T-cell (primary cell): ENCODE measurements around the gene STX18. TPM values are rescaled to one million over a fixed set of nuclear protein-coding genes. Genes with fewer than 3 reads are reported as not detected.

Experiments
- ATAC-seq, 4 experiments: fragments of 200-7000 bp in 3 of 4; fragments of 150-1000 bp in 1 of 4; cut with Tn5 transposase; replicated peaks in 1 of 4; 1 replicate in 3 of 4; 2 replicates in 1 of 4; pipeline ENCODE4 v1.10.0; 2021; ENCODE audit warnings: moderate library complexity in 3 of 4, mild to moderate bottlenecking in 2 of 4, moderate number of reproducible peaks in 1 of 4
- CTCF ChIA-PET, 2 donors: fragments of 300-600 bp; sonication (Branson Sonifier 250); formaldehyde crosslinking; loops; one replicate each; lab custom pipeline; 2022; ENCODE audit warnings: antibody characterized with exemption in 2 of 2; lab: Charles Lee
- POLR2A ChIA-PET, 2 donors: fragments of 300-600 bp; sonication (Branson Sonifier 250); formaldehyde crosslinking; loops; one replicate each; lab custom pipeline; 2022; ENCODE audit warnings: antibody characterized with exemption in 2 of 2; lab: Charles Lee
- DNase-seq, 35 experiments: peaks; one replicate each; pipeline versions ENCODE4 v3.0.0 to v3.0.0-alpha.2; 2013 to 2023
- H3K27ac ChIP-seq: one replicate; pipeline ENCODE4 v1.5.1; 2013; ENCODE audit warnings: low read length
- H3K27me3 ChIP-seq, 2 experiments: replicated peaks in 1 of 2; 1 replicate in 1 of 2; 2 replicates in 1 of 2; pipeline versions ENCODE4 v1.6.1 to v1.7.0; 2013; ENCODE audit warnings: low read length in 1 of 2, mixed read lengths in 1 of 2; ENCODE audit not compliant: control insufficient read depth in 2 of 2, insufficient read depth in 2 of 2; ENCODE audit errors: extremely low read depth in 1 of 2
- H3K36me3 ChIP-seq, 2 donors: 1 replicate in 1 of 2; 2 replicates in 1 of 2; pipeline versions ENCODE4 v1.6.1 to v1.7.0; 2013; ENCODE audit warnings: low read length in 1 of 2; ENCODE audit not compliant: control insufficient read depth in 2 of 2, insufficient read depth in 1 of 2; ENCODE audit errors: extremely low read depth in 1 of 2
- H3K4me1 ChIP-seq, 2 experiments: 1 replicate in 1 of 2; 2 replicates in 1 of 2; pipeline versions ENCODE4 v1.6.1 to v1.7.0; 2013; ENCODE audit warnings: low read length in 2 of 2, mixed read lengths in 1 of 2; ENCODE audit not compliant: insufficient read depth in 2 of 2, control insufficient read depth in 1 of 2; ENCODE audit errors: extremely low read depth in 1 of 2
- H3K4me3 ChIP-seq, 2 donors: 1 replicate in 1 of 2; 2 replicates in 1 of 2; pipeline versions ENCODE4 v1.5.1 to v1.7.0; 2013; ENCODE audit warnings: mild to moderate bottlenecking in 2 of 2, low read length in 1 of 2, moderate library complexity in 1 of 2; ENCODE audit not compliant: control insufficient read depth in 1 of 2; ENCODE audit errors: extremely low read depth in 1 of 2
- H3K9me3 ChIP-seq: 2 replicates; pipeline ENCODE4 v1.7.0; 2013
- H3K27ac Mint-ChIP-seq, 2 donors: one replicate each; pipeline ENCODE4 v1.8.0; 2020 to 2021; ENCODE audit warnings: mild to moderate bottlenecking in 2 of 2, mixed read lengths in 2 of 2
- H3K27me3 Mint-ChIP-seq, 2 donors: one replicate each; pipeline ENCODE4 v1.8.0; 2021 to 2022; ENCODE audit warnings: mixed read lengths in 2 of 2
- H3K36me3 Mint-ChIP-seq: one replicate; pipeline ENCODE4 v1.8.0; 2021; ENCODE audit warnings: mixed read lengths
- H3K4me1 Mint-ChIP-seq, 3 donors: one replicate each; pipeline ENCODE4 v1.8.0; 2020 to 2022; ENCODE audit warnings: mixed read lengths in 3 of 3, mild to moderate bottlenecking in 1 of 3
- H3K4me3 Mint-ChIP-seq, 3 donors: one replicate each; pipeline ENCODE4 v1.8.0; 2020 to 2022; ENCODE audit warnings: mild to moderate bottlenecking in 3 of 3, mixed read lengths in 3 of 3, moderate library complexity in 3 of 3
- H3K9me3 Mint-ChIP-seq, 3 donors: one replicate each; pipeline ENCODE4 v1.8.0; 2020 to 2022; ENCODE audit warnings: mixed read lengths in 3 of 3
- WGBS: methylation state at CpG from one replicate; pipeline ENCODE4 v1.1.5; 2013; ENCODE audit warnings: missing lambda C conversion rate; ENCODE audit not compliant: insufficient coverage; 5-methylcytosine and 5-hydroxymethylcytosine counted together
- total RNA-seq, 35 experiments: library from RNA in 6 of 35; stranded (reverse) in 6 of 35; fragments of 120-200 nt in 1 of 35; gene quantifications; one replicate each; pipeline versions ENCODE4 v1.2.1 to v1.2.4 and lab custom pipeline; 2013 to 2026

Gene STX18
- total RNA-seq, 5 donors from 2014 or later (not counting 1 experiment from before 2014, with no cell fraction given): 19.7 to 24.2 (median 22.3) TPM

- Histone ChIP-seq H3K4me3 (no peak overlapping the region), H3K4me1 (no peaks in the 10 kb centered on the region), H3K9me3 (no peaks in the 10 kb centered on the region), H3K27ac (no peak overlapping the region), H3K27me3 (peaks cover 2 to 35% of the 10 kb centered on the region in 2 experiments), H3K36me3 (no peaks in the 10 kb centered on the region)
- Mint-ChIP-seq H3K4me1 (no peaks in the 10 kb centered on the region), H3K4me3 (no peak overlapping the region), H3K27me3 (peaks cover 10 to 14% of the 10 kb centered on the region in 2 donors), H3K27ac (no peak overlapping the region), H3K36me3 (no peaks in the 10 kb centered on the region), H3K9me3 (peaks cover 0 to 7% (median 2%) of the 10 kb centered on the region in 3 donors)
- DNase-seq (no peak), ATAC-seq (no peak)
- CTCF ChIA-PET: no interaction called here
- 89% methylated on average over 16 of the region's 23 CpGs for WGBS
- POLR2A ChIA-PET: no interaction called here
These were observed 164.0 kb downstream of the STX18 start for GRCh38 chr4:4377732-4378460.

- Mint-ChIP-seq H3K27ac (no peak overlapping the region), H3K4me1 (no peaks in the 10 kb centered on the region), H3K36me3 (no peaks in the 10 kb centered on the region), H3K9me3 (peaks cover 0 to 7% (median 2%) of the 10 kb centered on the region in 3 donors), H3K4me3 (no peak overlapping the region), H3K27me3 (peaks cover 10 to 14% of the 10 kb centered on the region in 2 donors)
- 90% methylated on average over 9 of the region's 12 CpGs for WGBS
- POLR2A ChIA-PET: no interaction called here
- Histone ChIP-seq H3K9me3 (no peaks in the 10 kb centered on the region), H3K27me3 (peaks cover 0 to 37% of the 10 kb centered on the region in 2 experiments), H3K36me3 (no peaks in the 10 kb centered on the region), H3K4me1 (no peaks in the 10 kb centered on the region), H3K4me3 (no peak overlapping the region), H3K27ac (no peak overlapping the region)
- ATAC-seq (no peak), DNase-seq (no peak)
- CTCF ChIA-PET: no interaction called here
These were observed 164.7 kb downstream of the STX18 start for GRCh38 chr4:4377191-4377590.

- CTCF ChIA-PET: interaction anchor here in 1 of 2 donors (0.6 kb wide), 1 partner anchor 25 kb away, joined by 3 read pairs; no protein-coding TSS in a partner anchor
- Histone ChIP-seq H3K4me1 (no peaks in the 10 kb centered on the region), H3K27ac (no peak overlapping the region), H3K4me3 (no peak overlapping the region), H3K9me3 (no peaks in the 10 kb centered on the region), H3K27me3 (peaks cover 0 to 37% of the 10 kb centered on the region in 2 experiments), H3K36me3 (no peaks in the 10 kb centered on the region)
- no peaks in the 10 kb centered on the region for H3K4me1 Mint-ChIP-seq
- no peak for DNase-seq
- peaks cover 0 to 7% (median 2%) of the 10 kb centered on the region in 3 donors for H3K9me3 Mint-ChIP-seq
- ATAC-seq: no peak
- no peaks in the 10 kb centered on the region for H3K36me3 Mint-ChIP-seq
- peaks cover 15 to 19% of the 10 kb centered on the region in 2 donors for H3K27me3 Mint-ChIP-seq
- no peak overlapping the region for H3K4me3 Mint-ChIP-seq
- no peak overlapping the region for H3K27ac Mint-ChIP-seq
- 74% methylated on average over 2 of the region's 4 CpGs for WGBS
- POLR2A ChIA-PET: interaction anchor here in 1 of 2 donors (0.5 kb wide), 1 partner anchor 35 kb away, joined by 3 read pairs; no protein-coding TSS in a partner anchor
These were observed 165.8 kb downstream of the STX18 start for GRCh38 chr4:4376074-4376473.

GRCh38 chr4:4374388-4375098, 167.3 kb downstream of the STX18 start:
- Histone ChIP-seq H3K9me3 (no peaks in the 10 kb centered on the region), H3K4me1 (no peaks in the 10 kb centered on the region), H3K27ac (no peak overlapping the region), H3K27me3 (peaks cover 0 to 27% of the 10 kb centered on the region in 2 experiments), H3K4me3 (no peak overlapping the region), H3K36me3 (no peaks in the 10 kb centered on the region)
- no peak for DNase-seq
- ChIA-PET POLR2A (no interaction called here), CTCF (interaction anchor here in 1 of 2 donors (0.5 kb wide), 1 partner anchor 9 kb away, joined by 3 read pairs; no protein-coding TSS in a partner anchor)
- H3K27ac Mint-ChIP-seq: no peak overlapping the region
- peaks cover 13 to 18% of the 10 kb centered on the region in 2 donors for H3K27me3 Mint-ChIP-seq
- H3K4me3 Mint-ChIP-seq: no peak overlapping the region
- H3K36me3 Mint-ChIP-seq: no peaks in the 10 kb centered on the region
- ATAC-seq: no peak
- H3K9me3 Mint-ChIP-seq: peaks cover 0 to 7% (median 2%) of the 10 kb centered on the region in 3 donors
- H3K4me1 Mint-ChIP-seq: no peaks in the 10 kb centered on the region
- WGBS: 100% methylated on average over 3 of the region's 6 CpGs

Other genes starting within 250 kb of the STX18 start
- 10 to 100 TPM; 14.2 to 42.8 (median 19.2) TPM for gene NSG1, start 154.9 kb downstream of the STX18 start, total RNA-seq